Measurements from ENCODE around the gene HASPIN.
"Not testable (repeated sequence)": the region's sequence is repeated elsewhere in the genome, so short reads cannot be mapped to it uniquely, and the experiment has no call there.

The HASPIN gene

GRCh38 chr17:3704931-3705717 is 18.6 kb upstream of the HASPIN start:
- Histone ChIP-seq H3K4ac (ENCODE audit: low read depth, low read length) (no peak overlapping the region), H3K4me2 (ENCODE audit: low read length) (no peak overlapping the region), H3K79me2 (ENCODE audit: control insufficient read depth, insufficient read depth, low read length, poor library complexity) (no peaks in the 10 kb centered on the region), H3K9me3 (ENCODE audit: insufficient read depth, low read depth, low read length) (no peaks in the 10 kb centered on the region), H3K79me1 (ENCODE audit: low read length) (no peaks in the 10 kb centered on the region), H3K4me1 (ENCODE audit: control insufficient read depth in 1 of 2, insufficient read depth in 2 of 2, low read length in 2 of 2) (no peaks in the 10 kb centered on the region), H3K18ac (ENCODE audit: low read length) (no peak overlapping the region), H2BK120ac (ENCODE audit: insufficient read depth, low read length, poor library complexity) (no peak overlapping the region), H2BK12ac (ENCODE audit: low read length) (no peak overlapping the region), H4K8ac (ENCODE audit: low read depth, low read length) (no peak overlapping the region), H3K4me3 (ENCODE audit: low read depth, low read length) (no peak overlapping the region), H2AK5ac (ENCODE audit: low read length) (no peak overlapping the region), H3K27me3 (ENCODE audit: insufficient read depth, low read length) (no peaks in the 10 kb centered on the region), H3K27ac (ENCODE audit: low read depth, low read length) (no peak overlapping the region), H2AFZ (ENCODE audit: insufficient read depth, low read length, poor library complexity) (no peak overlapping the region), H4K91ac (ENCODE audit: low read depth, low read length) (no peak overlapping the region), H4K12ac (ENCODE audit: low read depth, low read length) (no peak overlapping the region), H3K36me3 (ENCODE audit: control insufficient read depth in 1 of 2, insufficient read depth in 2 of 2, low read length in 2 of 2) (no peaks in the 10 kb centered on the region), H3K23ac (ENCODE audit: low read length) (peak overlapping the region; percentile 94), H2BK5ac (ENCODE audit: low read depth, low read length, poor library complexity) (no peak overlapping the region), H3K9ac (ENCODE audit: low read length) (no peak overlapping the region), H3K14ac (ENCODE audit: low read length) (no peak overlapping the region)
- no CpG with 5 or more reads among the region's 20 CpGs for WGBS (ENCODE audit: extremely low coverage, insufficient coverage, insufficient read length)
- no peak for DNase-seq

DNA sequence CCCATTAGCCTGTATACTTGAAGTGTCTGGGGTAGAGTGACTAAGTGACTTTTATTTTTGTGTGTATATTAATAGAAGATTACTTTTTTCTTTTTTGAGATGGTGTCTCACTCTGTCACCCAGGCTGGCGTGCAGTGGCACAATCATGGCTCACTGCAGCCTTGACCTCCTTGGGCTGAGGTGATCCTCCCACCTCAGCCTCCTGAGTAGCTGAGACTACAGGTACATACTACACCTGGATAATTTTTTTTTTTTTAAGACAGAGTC is 18.1 kb upstream of the HASPIN start:
- not testable (repeated sequence) for H3K9me3 ChIP-seq (ENCODE audit: insufficient read depth, low read depth, low read length); H4K12ac ChIP-seq (ENCODE audit: low read depth, low read length); H3K79me1 ChIP-seq (ENCODE audit: low read length); DNase-seq; H3K18ac ChIP-seq (ENCODE audit: low read length); H3K4me1 ChIP-seq (ENCODE audit: control insufficient read depth in 1 of 2, insufficient read depth in 2 of 2, low read length in 2 of 2); H2BK12ac ChIP-seq (ENCODE audit: low read length); H2BK5ac ChIP-seq (ENCODE audit: low read depth, low read length, poor library complexity); H3K23ac ChIP-seq (ENCODE audit: low read length); H4K91ac ChIP-seq (ENCODE audit: low read depth, low read length); H3K27ac ChIP-seq (ENCODE audit: low read depth, low read length); H2BK120ac ChIP-seq (ENCODE audit: insufficient read depth, low read length, poor library complexity); H3K14ac ChIP-seq (ENCODE audit: low read length); H3K4ac ChIP-seq (ENCODE audit: low read depth, low read length); H2AK5ac ChIP-seq (ENCODE audit: low read length); H3K4me3 ChIP-seq (ENCODE audit: low read depth, low read length); H3K9ac ChIP-seq (ENCODE audit: low read length); H2AFZ ChIP-seq (ENCODE audit: insufficient read depth, low read length, poor library complexity); H3K4me2 ChIP-seq (ENCODE audit: low read length); H3K36me3 ChIP-seq (ENCODE audit: control insufficient read depth in 1 of 2, insufficient read depth in 2 of 2, low read length in 2 of 2); H3K79me2 ChIP-seq (ENCODE audit: control insufficient read depth, insufficient read depth, low read length, poor library complexity); H4K8ac ChIP-seq (ENCODE audit: low read depth, low read length); H3K27me3 ChIP-seq (ENCODE audit: insufficient read depth, low read length)
- no CpG with 5 or more reads among the region's 1 CpG for WGBS (ENCODE audit: extremely low coverage, insufficient coverage, insufficient read length)

GRCh38 chr17:3708366-3708765 is 15.3 kb upstream of the HASPIN start:
- Histone ChIP-seq H3K9me3 (ENCODE audit: insufficient read depth, low read depth, low read length) (no peaks in the 10 kb centered on the region), H2BK5ac (ENCODE audit: low read depth, low read length, poor library complexity) (no peak overlapping the region), H3K4me1 (ENCODE audit: control insufficient read depth in 1 of 2, insufficient read depth in 2 of 2, low read length in 2 of 2) (no peaks in the 10 kb centered on the region), H3K27me3 (ENCODE audit: insufficient read depth, low read length) (no peaks in the 10 kb centered on the region), H3K4me2 (ENCODE audit: low read length) (no peak overlapping the region), H3K36me3 (ENCODE audit: control insufficient read depth in 1 of 2, insufficient read depth in 2 of 2, low read length in 2 of 2) (peaks cover 4 to 11% of the 10 kb centered on the region in 2 experiments), H4K8ac (ENCODE audit: low read depth, low read length) (no peak overlapping the region), H3K18ac (ENCODE audit: low read length) (no peak overlapping the region), H4K12ac (ENCODE audit: low read depth, low read length) (no peak overlapping the region), H2AK5ac (ENCODE audit: low read length) (no peak overlapping the region), H3K14ac (ENCODE audit: low read length) (no peak overlapping the region), H3K27ac (ENCODE audit: low read depth, low read length) (no peak overlapping the region), H3K79me1 (ENCODE audit: low read length) (no peaks in the 10 kb centered on the region), H3K9ac (ENCODE audit: low read length) (no peak overlapping the region), H4K91ac (ENCODE audit: low read depth, low read length) (no peak overlapping the region), H2BK120ac (ENCODE audit: insufficient read depth, low read length, poor library complexity) (no peak overlapping the region), H3K4me3 (ENCODE audit: low read depth, low read length) (no peak overlapping the region), H2BK12ac (ENCODE audit: low read length) (no peak overlapping the region), H3K79me2 (ENCODE audit: control insufficient read depth, insufficient read depth, low read length, poor library complexity) (no peaks in the 10 kb centered on the region), H3K4ac (ENCODE audit: low read depth, low read length) (no peak overlapping the region), H2AFZ (ENCODE audit: insufficient read depth, low read length, poor library complexity) (no peak overlapping the region), H3K23ac (ENCODE audit: low read length) (no peak overlapping the region)
- DNase-seq, result no peak
- no CpG with 5 or more reads among the region's 3 CpGs for WGBS (ENCODE audit: extremely low coverage, insufficient coverage, insufficient read length)

GRCh38 chr17:3710951-3711383 is 12.7 kb upstream of the HASPIN start:
- Histone ChIP-seq H4K8ac (ENCODE audit: low read depth, low read length) (no peak overlapping the region), H3K79me2 (ENCODE audit: control insufficient read depth, insufficient read depth, low read length, poor library complexity) (no peaks in the 10 kb centered on the region), H3K9ac (ENCODE audit: low read length) (no peak overlapping the region), H4K12ac (ENCODE audit: low read depth, low read length) (no peak overlapping the region), H4K91ac (ENCODE audit: low read depth, low read length) (no peak overlapping the region), H3K4me2 (ENCODE audit: low read length) (no peak overlapping the region), H3K79me1 (ENCODE audit: low read length) (no peaks in the 10 kb centered on the region), H2BK12ac (ENCODE audit: low read length) (no peak overlapping the region), H2BK5ac (ENCODE audit: low read depth, low read length, poor library complexity) (no peak overlapping the region), H2BK120ac (ENCODE audit: insufficient read depth, low read length, poor library complexity) (no peak overlapping the region), H2AFZ (ENCODE audit: insufficient read depth, low read length, poor library complexity) (no peak overlapping the region), H2AK5ac (ENCODE audit: low read length) (no peak overlapping the region), H3K9me3 (ENCODE audit: insufficient read depth, low read depth, low read length) (no peaks in the 10 kb centered on the region), H3K27me3 (ENCODE audit: insufficient read depth, low read length) (no peaks in the 10 kb centered on the region), H3K4me3 (ENCODE audit: low read depth, low read length) (no peak overlapping the region), H3K18ac (ENCODE audit: low read length) (no peak overlapping the region), H3K27ac (ENCODE audit: low read depth, low read length) (no peak overlapping the region), H3K23ac (ENCODE audit: low read length) (no peak overlapping the region), H3K4ac (ENCODE audit: low read depth, low read length) (no peak overlapping the region), H3K36me3 (ENCODE audit: control insufficient read depth in 1 of 2, insufficient read depth in 2 of 2, low read length in 2 of 2) (peaks cover 12 to 24% of the 10 kb centered on the region in 2 experiments), H3K14ac (ENCODE audit: low read length) (no peak overlapping the region), H3K4me1 (ENCODE audit: control insufficient read depth in 1 of 2, insufficient read depth in 2 of 2, low read length in 2 of 2) (no peaks in the 10 kb centered on the region)
- WGBS (ENCODE audit: extremely low coverage, insufficient coverage, insufficient read length), result no CpG with 5 or more reads among the region's 5 CpGs
- peak; percentile 10 to 28 for DNase-seq

All from trophoblast cell (in vitro differentiated cells and primary cell).